CD4-positive, alpha-beta T cell (primary cell): ENCODE results near the gene BMP3. TPM values are rescaled to one million over a fixed set of nuclear protein-coding genes. Genes with fewer than 3 reads are reported as not detected.

Experiments used
- ATAC-seq: fragments of 200-7000 bp; cut with Tn5 transposase; one replicate; pipeline ENCODE4 v1.10.0; 2022; ENCODE audit warnings: mild to moderate bottlenecking; ENCODE audit not compliant: poor library complexity
- CTCF ChIA-PET: fragments of 350-600 bp; sonication (Branson Sonifier 250); formaldehyde crosslinking; loops from one replicate; lab custom pipeline; 2021; ENCODE audit warnings: antibody characterized with exemption, inconsistent platforms; lab: Charles Lee
- POLR2A ChIA-PET: fragments of 350-600 bp; sonication (Branson Sonifier 250); formaldehyde crosslinking; loops from one replicate; lab custom pipeline; 2021; ENCODE audit warnings: antibody characterized with exemption, inconsistent platforms; lab: Charles Lee
- DNase-seq, 14 experiments: peaks; one replicate each; pipeline ENCODE4 v3.0.0-alpha.2; 2013 to 2020; ENCODE audit warnings: mixed read lengths in 2 of 14
- H3K27ac ChIP-seq, 2 donors: one replicate each; pipeline versions ENCODE4 v1.5.1 to v1.7.0; 2013; ENCODE audit warnings: low read length in 2 of 2, low read depth in 1 of 2, mild to moderate bottlenecking in 1 of 2
- H3K27me3 ChIP-seq, 2 experiments: 1 replicate in 1 of 2; 2 replicates in 1 of 2; pipeline versions ENCODE4 v1.6.1 to v1.7.0; 2013; ENCODE audit warnings: low read length in 2 of 2, control low read depth in 1 of 2, mild to moderate bottlenecking in 1 of 2, moderate library complexity in 1 of 2; ENCODE audit not compliant: insufficient read depth in 2 of 2, control insufficient read depth in 1 of 2
- H3K36me3 ChIP-seq: one replicate; pipeline ENCODE4 v1.6.1; 2013; ENCODE audit warnings: low read length, control low read depth; ENCODE audit not compliant: insufficient read depth
- H3K4me1 ChIP-seq: one replicate; pipeline ENCODE4 v1.6.1; 2013; ENCODE audit warnings: low read length, control low read depth; ENCODE audit not compliant: insufficient read depth
- H3K4me3 ChIP-seq: one replicate; pipeline ENCODE4 v1.5.1; 2013; ENCODE audit warnings: mild to moderate bottlenecking, low read length, moderate library complexity
- H3K9me3 ChIP-seq, 2 experiments: 1 replicate in 1 of 2; 2 replicates in 1 of 2; pipeline versions ENCODE4 v1.6.1 to v1.7.0; 2013; ENCODE audit warnings: low read length in 2 of 2, mild to moderate bottlenecking in 2 of 2, control low read depth in 1 of 2, moderate library complexity in 1 of 2; ENCODE audit not compliant: control insufficient read depth in 1 of 2, insufficient read depth in 1 of 2
- H3K27ac Mint-ChIP-seq: one replicate; pipeline ENCODE4 v1.8.0; 2020; ENCODE audit warnings: mixed read lengths
- H3K27me3 Mint-ChIP-seq: one replicate; pipeline ENCODE4 v1.8.0; 2021; ENCODE audit warnings: mixed read lengths
- H3K36me3 Mint-ChIP-seq: one replicate; pipeline ENCODE4 v1.8.0; 2021; ENCODE audit warnings: low read depth, mixed read lengths
- H3K4me1 Mint-ChIP-seq: one replicate; pipeline ENCODE4 v1.8.0; 2021; ENCODE audit warnings: low read depth, mixed read lengths
- H3K4me3 Mint-ChIP-seq: one replicate; pipeline ENCODE4 v1.8.0; 2020; ENCODE audit warnings: mild to moderate bottlenecking, mixed read lengths
- H3K9me3 Mint-ChIP-seq: one replicate; pipeline ENCODE4 v1.8.0; 2020; ENCODE audit warnings: mixed read lengths
- CTCF ChIP-seq: fragments of 200-600 bp; IDR thresholded peaks from one replicate; pipeline ENCODE4 v1.8.0; 2022; ENCODE audit warnings: antibody characterized with exemption, mild to moderate bottlenecking
- intact Hi-C, 2 experiments: fragments of 100-400 bp; cut with DNase I in 1 of 2; cut with micrococcal nuclease in 1 of 2; formaldehyde crosslinking; loops; one replicate each; pipeline versions ENCODE4 v1.15.1 to v1.9.0; 2023 to 2025; cut with DNase I, micrococcal nuclease
- total RNA-seq, 174 experiments: library from RNA in 2 of 174; stranded (reverse) in 2 of 174; gene quantifications; one replicate each; pipeline ENCODE4 v1.2.3 and lab custom pipeline; 2021 to 2026

Gene BMP3
- total RNA-seq, 2 experiments from 2014 or later = not detected

GRCh38 chr4:81062001-81062400, 31.5 kb downstream of the BMP3 start:
- POLR2A ChIA-PET = no interaction called here

GRCh38 chr4:81065446-81065845, 34.9 kb downstream of the BMP3 start:
- POLR2A ChIA-PET = no interaction called here
- H3K4me1 ChIP-seq = no peaks in the 10 kb centered on the region
- no peak overlapping the region for H3K27ac ChIP-seq
- no peak for DNase-seq
- no peaks in the 10 kb centered on the region for H3K27me3 ChIP-seq
- no peak overlapping the region for H3K4me3 Mint-ChIP-seq
- H3K4me3 ChIP-seq = no peak overlapping the region
- no peaks in the 10 kb centered on the region for H3K9me3 ChIP-seq
- intact Hi-C loops = no loop called here
- H3K36me3 Mint-ChIP-seq = no peaks in the 10 kb centered on the region
- ATAC-seq = no peak
- CTCF ChIA-PET = no interaction called here
- H3K27ac Mint-ChIP-seq = no peak overlapping the region
- no peaks in the 10 kb centered on the region for H3K36me3 ChIP-seq
- H3K27me3 Mint-ChIP-seq = peaks cover 27% of the 10 kb centered on the region
- TF ChIP-seq CTCF = no peak
- H3K9me3 Mint-ChIP-seq = no peaks in the 10 kb centered on the region
- no peaks in the 10 kb centered on the region for H3K4me1 Mint-ChIP-seq

More at GRCh38 chr4:81062001-81062400, 31.5 kb downstream of the BMP3 start:
- H3K27ac Mint-ChIP-seq = no peak overlapping the region
- Histone ChIP-seq H3K4me3 (no peak overlapping the region), H3K36me3 (no peaks in the 10 kb centered on the region), H3K4me1 (no peaks in the 10 kb centered on the region), H3K27ac (no peak overlapping the region), H3K27me3 (no peaks in the 10 kb centered on the region), H3K9me3 (no peaks in the 10 kb centered on the region)
- H3K36me3 Mint-ChIP-seq = no peaks in the 10 kb centered on the region
- intact Hi-C loops = no loop called here
- TF ChIP-seq CTCF = no peak
- DNase-seq (no peak), ATAC-seq (no peak)
- CTCF ChIA-PET = interaction anchor here (1.4 kb wide), 1 partner anchor 11 kb away, joined by 3 read pairs; no protein-coding TSS in a partner anchor
- peaks cover 32% of the 10 kb centered on the region for H3K27me3 Mint-ChIP-seq
- H3K9me3 Mint-ChIP-seq = no peaks in the 10 kb centered on the region
- H3K4me3 Mint-ChIP-seq = no peak overlapping the region
- H3K4me1 Mint-ChIP-seq = no peaks in the 10 kb centered on the region

GRCh38 chr4:81069706-81070331, 39.3 kb downstream of the BMP3 start:
- H3K4me3 Mint-ChIP-seq = no peak overlapping the region
- intact Hi-C loops = loop anchor here in 1 of 2 experiments (2.0 kb wide), 1 partner anchor 281 kb away; no protein-coding TSS in a partner anchor
- no peaks in the 10 kb centered on the region for H3K9me3 Mint-ChIP-seq
- DNase-seq = peak; percentile 16 to 81 (median 40)
- ATAC-seq = peak; percentile 96
- Histone ChIP-seq H3K4me3 (no peak overlapping the region), H3K27ac (no peak overlapping the region), H3K36me3 (no peaks in the 10 kb centered on the region), H3K9me3 (no peaks in the 10 kb centered on the region), H3K27me3 (peaks cover 0 to 7% of the 10 kb centered on the region in 2 experiments), H3K4me1 (no peaks in the 10 kb centered on the region)
- TF ChIP-seq CTCF = peak; percentile 96
- H3K27ac Mint-ChIP-seq = no peak overlapping the region
- peaks cover 30% of the 10 kb centered on the region for H3K27me3 Mint-ChIP-seq
- ChIA-PET CTCF (interaction anchor here (0.8 to 1.7 kb wide), 3 partner anchors 8 to 282 kb away, joined by 3 to 6 read pairs (median 6); no protein-coding TSS in a partner anchor), POLR2A (no interaction called here)
- no peaks in the 10 kb centered on the region for H3K4me1 Mint-ChIP-seq
- H3K36me3 Mint-ChIP-seq = no peaks in the 10 kb centered on the region
